Measurements from ENCODE around the gene PFDN6. TPM values are rescaled to one million over a fixed set of nuclear protein-coding genes. Genes with fewer than 3 reads are reported as not detected.
A peak's percentile ranks its signal among the peaks of the same experiment; 100 is the strongest.

PFDN6 gene
- polyA plus RNA-seq, 3 donors, result 70.4 to 77.0 (median 76.8) TPM

DNA sequence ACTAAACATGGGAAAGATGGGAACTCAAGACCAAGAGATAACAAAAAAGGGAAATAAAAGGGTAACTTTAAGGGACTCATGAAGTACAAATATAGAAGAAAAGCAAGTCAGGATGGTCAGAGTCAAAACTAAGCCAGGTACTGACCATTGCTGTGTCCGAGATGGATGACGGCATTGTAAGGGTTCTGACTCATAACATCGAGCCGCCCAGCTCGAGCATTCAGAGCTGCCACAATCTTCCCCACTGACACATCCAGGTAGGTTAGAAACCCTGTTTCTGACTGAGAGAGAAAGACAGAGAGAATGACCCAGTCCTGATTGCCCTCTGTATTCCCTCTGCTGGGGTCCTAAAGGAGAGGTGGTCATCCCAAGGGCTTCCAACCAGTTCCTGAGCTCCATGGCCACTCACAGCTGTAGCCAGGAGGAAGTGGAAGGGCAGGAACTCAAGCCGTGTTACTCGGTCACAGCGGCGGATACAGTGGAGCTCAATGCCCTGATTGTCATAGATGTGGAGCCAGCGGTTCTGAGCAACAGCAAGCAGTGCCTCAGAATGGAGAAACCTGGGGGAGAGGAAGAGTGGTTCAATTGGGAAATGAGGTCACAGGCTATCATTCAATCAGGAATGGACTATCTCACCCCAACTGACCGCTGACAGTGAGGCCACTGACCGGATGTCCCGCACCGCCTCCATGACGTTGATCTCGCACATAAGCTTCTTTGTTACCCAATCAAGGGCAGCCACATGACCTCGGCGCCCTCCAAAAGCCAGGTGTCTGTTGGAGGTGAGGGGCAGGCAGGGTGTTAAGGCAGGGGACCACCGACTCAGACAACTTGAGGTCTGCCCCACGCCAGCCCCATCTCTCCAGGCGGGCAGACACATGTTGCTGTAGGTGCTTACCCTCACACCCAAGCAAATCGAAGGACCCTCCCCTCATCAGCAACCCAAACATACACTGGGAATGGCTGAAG lies 2.2 kb upstream of the PFDN6 start:
- no peak for DNase-seq (ENCODE audit: extremely low read depth in 1 of 11, low read depth in 9 of 11, low spot score in 4 of 11)

DNA sequence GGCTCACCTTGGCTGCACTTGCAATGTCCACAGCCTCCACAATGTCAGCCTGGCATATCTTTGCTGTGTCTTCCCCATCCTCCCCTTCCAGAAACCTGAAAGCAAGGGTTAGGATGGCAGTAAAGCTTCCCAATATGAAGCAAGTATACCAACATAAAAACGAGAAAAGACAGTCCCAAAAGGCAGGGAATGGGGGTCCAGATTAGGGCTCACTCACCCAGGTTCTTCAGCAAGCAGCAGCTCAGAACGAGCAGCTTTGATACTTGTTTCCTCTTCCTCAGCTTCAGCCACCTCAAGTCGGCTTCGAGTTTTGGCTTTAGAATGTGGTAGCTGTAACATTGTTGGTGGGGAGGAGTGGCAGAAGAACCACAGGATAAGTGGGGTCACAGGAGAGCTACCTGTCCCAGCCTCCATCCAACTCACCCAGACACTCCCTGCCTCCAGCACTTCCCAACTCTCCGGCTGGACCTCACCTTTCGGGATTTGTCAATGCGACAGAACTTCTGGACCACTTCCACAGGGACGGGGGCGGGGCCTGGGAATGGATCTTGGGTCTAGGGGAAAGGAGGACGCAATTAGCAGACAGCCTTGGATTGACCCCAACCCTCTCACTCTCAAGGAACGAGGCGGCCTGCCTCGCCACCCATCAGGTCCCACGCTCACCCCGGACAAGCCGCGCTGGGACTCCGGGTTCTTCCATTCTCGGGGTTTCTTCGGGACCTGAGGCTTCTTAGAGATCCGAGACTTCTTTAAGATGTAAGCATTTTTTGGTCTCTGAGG lies 1.1 kb upstream of the PFDN6 start:
- no peak for DNase-seq (ENCODE audit: extremely low read depth in 1 of 11, low read depth in 9 of 11, low spot score in 4 of 11)

DNA sequence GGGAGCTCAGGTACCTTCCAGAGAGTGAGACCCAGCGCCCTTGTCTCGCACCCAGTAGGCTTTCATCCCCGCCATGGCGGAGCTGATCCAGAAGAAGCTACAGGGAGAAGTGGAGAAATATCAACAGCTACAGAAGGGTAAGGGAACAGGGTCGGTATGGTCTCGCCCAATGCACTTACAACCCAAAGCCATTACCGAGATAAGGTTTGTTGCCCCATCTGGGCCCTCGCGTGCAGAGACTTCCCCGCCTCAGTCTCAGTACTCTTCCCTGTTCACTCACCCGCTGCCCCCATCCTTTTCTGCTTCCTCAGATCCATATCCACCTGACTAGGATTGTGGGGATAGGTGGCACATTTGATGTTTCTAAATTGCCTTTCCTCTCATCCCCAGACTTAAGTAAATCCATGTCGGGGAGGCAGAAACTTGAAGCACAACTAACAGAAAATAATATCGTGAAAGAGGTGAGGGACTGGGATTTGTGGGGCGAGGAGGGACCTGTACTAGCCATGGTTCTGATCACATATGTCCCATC lies 449 bp downstream of the PFDN6 start:
- no peak for DNase-seq (ENCODE audit: extremely low read depth in 1 of 11, low read depth in 9 of 11, low spot score in 4 of 11)

DNA sequence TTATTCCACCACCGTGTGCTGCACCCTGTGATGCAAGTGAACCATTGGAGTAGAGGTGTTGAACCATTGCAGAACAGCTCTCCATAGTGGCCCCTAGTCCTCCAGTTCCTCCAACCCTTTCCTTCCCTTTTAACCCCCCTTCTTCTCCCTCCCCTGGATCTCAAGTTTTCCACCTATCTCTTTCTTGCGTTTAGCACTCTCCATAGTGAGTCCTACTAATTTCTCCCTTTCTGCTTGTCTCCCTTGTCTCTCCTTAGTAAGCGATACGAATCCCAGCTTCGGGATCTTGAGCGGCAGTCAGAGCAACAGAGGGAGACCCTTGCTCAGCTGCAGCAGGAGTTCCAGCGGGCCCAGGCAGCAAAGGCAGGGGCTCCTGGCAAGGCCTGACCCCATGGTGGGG lies 1.1 kb downstream of the PFDN6 start:
- DNase-seq (ENCODE audit: extremely low read depth in 1 of 11, low read depth in 9 of 11, low spot score in 4 of 11), result no peak

DNA sequence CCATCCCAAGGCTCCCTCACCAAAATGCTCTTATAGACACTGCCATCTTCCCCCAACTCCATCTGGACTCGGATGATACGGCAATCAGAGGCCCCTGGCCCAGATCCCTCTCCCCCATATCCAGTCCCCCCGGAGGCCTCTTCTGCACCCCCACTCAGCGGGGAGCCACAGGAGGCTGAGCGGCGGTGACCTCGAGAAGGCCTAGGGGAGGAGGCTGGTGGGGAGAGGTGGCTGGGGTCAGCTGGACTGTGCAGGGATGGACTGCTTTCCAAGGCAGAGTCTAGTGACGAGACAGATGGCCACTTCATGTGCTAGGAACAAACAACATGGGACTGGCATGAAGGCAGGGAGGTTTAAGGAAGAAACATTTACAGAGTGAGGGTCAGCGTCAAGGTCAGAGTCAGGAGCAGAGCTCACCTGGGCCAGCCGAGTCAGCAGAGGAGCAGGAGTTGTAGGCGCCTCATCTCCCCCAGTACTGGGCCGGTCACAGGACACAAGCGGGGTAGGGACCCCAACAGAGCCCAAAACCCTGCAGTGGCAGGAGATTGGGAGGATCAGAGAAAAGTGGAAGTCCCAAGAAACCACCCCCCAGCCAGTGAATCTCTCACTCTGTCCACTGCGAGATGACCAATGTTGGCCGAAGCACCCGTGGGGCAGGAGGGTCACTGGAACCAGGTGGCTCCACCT lies 3.7 kb downstream of the PFDN6 start:
- DNase-seq (ENCODE audit: extremely low read depth in 1 of 11, low read depth in 9 of 11, low spot score in 4 of 11), result no peak

DNA sequence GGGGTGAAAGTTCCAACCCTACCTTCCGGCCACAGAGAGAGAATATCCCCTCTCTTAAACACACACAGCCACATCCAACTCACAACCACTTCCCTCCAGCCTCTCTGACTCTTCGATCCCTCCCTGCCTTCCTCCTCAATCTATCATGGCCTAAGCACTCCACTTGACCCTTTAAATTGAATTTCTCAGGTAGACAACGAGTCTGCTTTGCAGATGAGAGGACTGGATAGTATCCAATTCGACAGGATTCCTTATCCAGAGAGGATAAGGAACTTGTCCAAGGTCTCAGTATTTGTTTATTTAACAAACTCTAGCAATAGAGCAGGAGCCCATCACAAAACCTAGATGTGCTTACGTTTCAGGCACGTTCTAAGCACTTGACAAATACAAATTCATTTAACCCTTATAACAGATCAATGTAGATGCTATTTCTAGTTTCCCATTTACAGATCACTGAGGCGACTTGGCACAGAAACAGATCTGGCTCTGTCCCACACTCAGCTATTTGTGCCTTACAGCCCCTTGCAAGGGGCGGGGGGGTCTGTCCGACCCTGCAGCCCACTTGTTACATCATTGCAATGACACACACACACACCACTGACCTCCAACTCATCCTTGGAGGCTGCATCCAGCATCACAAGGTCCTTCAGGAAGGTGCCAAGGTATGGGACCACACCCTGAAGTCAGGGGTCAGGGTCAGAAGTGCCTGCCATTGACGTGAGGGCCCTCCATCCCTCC lies 4.9 kb downstream of the PFDN6 start:
- DNase-seq (ENCODE audit: extremely low read depth in 1 of 11, low read depth in 9 of 11, low spot score in 4 of 11), result no peak

DNA sequence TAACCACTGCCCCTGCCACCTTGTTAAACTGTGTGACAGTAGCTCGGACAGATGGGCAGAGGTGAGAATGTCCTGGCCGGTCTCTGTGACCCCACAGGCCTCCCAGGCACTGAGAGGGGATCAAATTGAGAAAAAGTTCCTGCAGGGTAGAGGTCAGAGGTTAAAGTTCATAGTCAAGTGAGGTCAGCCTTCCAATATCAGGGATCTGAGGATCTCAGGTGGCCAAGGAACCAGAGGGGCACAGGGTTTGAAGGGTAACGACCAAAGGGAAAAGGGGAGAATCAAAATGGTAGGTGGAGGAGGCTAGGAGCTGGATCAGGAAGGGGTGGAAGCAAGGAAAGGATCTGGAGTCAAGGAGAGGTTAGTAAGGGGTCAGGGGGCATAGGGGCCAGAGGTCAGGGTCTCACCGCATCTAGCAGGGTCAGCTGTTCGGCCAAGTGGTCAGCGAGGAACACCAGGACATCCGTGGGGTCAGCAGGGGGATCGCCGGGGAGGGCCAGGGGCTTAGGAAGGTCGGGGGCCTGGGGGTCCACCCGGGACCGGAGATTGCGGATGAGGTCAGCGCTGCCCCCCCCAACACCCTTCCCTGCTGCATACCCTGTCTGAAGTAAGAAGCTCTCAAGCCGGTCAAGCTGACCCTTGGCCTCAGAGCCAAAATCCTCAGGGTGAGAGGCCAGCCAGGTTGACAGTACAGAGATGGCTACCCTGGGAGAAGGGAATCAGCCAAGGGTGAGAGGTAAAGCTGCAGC lies 6.4 kb downstream of the PFDN6 start:
- DNase-seq (ENCODE audit: extremely low read depth in 1 of 11, low read depth in 9 of 11, low spot score in 4 of 11), result no peak

DNA sequence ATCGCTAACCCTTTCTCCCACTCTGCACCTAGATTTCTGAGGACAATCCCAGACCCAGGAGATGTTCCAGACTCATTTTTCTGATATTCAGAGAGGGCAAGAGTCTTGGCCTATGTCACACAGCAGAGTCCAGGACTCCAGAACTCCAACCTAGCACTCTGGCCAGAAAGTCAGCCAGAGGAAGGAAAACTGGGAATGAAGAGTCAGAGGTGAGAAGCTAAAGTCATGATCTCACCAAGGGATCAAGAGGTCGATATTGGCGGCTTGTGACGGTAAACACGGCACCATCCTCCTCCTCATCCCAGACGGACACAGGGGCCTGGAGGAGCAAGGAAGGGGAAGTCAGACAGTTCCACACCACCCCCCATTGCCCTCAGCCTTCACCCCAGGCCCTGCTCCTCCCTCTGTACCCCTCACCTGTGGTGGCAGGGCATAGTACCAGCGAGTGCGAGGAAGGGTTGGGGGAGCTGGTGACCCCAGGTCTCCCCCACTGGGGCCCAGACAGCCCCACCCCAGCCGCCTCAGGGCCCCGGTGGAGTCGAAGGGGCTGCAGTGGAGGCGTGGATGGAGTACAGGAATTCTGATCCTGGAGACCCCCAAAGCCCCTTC lies 7.5 kb downstream of the PFDN6 start:
- no peak for DNase-seq (ENCODE audit: extremely low read depth in 1 of 11, low read depth in 9 of 11, low spot score in 4 of 11)

DNA sequence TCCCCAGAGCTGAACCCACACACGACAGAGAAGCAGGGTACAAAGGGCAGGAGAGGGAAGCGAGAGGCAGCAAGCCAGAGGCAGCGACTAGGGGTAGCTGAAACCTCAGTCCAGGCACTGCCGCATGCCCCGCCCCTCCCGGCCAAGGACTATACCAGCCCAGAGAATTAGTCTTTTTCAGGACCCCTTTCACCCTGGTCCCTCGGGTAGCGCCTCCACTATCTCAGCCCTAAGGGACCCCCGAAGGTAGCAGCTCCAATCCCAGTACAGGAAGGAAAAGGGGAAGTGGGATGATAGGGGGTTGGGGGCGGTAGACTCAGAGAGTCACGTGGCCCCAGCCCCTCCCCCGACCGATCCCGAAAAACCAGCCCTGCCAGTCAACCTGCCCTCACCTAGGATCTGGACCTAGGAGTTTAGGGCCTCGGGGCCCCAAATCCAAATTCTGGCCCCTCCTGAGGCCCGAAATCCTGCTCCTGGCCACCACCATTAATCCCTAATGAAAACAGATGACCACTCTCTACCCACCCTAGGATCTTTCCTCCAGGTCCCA lies 8.1 kb downstream of the PFDN6 start:
- DNase-seq (ENCODE audit: extremely low read depth in 1 of 11, low read depth in 9 of 11, low spot score in 4 of 11), result peak in 2 of 11 donors; percentile 36 to 47

DNA sequence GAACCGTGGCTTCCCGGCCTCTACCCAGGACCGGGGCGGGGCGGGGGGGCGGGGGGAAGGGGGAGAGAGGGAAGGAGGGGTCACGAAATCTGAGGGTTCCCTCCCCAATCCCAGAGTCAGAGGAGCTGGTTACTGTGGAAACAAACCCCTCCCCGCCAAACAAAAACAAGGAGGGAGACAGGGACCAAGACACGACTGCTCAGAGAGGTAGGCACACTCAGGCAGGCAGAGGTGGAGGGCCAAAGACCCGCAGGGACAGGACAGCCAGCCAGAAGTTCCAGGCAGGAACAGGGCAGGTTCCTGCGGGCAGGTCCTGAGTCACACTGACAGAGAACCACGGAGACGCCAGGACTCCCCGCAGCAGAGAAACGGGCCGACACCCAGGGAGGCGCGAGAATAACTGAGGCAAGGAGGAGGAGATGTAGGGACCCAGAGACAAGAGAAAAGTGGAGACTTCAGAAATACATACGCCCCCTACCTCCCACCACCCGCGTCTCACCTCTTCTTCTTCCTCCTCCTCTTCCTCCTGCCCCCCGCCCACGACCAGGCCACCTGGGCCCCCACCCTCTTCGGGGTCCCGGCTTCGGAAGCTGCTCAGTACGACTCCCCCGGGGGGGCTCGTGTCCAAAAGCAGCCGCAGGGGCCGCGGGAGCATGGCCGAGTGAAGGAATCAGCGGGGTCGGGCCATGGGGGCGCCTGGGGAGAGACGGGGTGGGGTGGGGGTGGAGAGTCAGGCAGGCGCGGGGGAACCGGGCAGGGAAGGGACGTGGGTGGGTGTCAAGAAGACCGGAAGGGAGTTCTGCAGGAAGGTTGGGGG lies 8.8 kb downstream of the PFDN6 start:
- peak in 2 of 11 donors; percentile 49 to 64 for DNase-seq (ENCODE audit: extremely low read depth in 1 of 11, low read depth in 9 of 11, low spot score in 4 of 11)

DNA sequence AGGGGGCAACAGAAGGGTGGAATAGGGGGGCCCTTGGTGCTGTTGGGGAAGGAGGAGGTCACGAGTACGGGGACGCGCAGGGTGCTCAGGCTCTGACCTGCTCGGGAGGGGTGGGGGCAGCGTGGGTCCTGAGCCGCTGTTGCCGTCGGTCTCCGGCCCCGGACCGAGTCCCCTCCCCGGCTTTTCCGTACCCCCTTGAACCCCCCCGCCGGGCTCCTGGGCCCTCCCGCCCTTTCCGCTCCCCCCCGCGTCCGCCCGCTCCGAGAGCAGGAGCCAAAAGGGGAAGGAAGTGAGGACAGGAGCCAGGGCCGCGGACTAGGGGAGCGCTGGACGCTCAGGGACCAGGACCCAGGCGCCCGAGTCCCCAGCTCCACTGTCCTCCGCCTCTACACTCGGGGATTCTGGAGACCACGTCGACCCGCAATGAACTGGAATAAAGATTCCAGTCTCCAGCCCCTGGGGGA lies 9.4 kb downstream of the PFDN6 start, which contains the start of gene RGL2:
Gene RGL2 (minus strand): TSS at position 170 of the 464 bp plus-strand sequence. CDS start 332 bp downstream, outside the sequence.
- peak in 1 of 11 donors; percentile 41 for DNase-seq (ENCODE audit: extremely low read depth in 1 of 11, low read depth in 9 of 11, low spot score in 4 of 11)

DNA sequence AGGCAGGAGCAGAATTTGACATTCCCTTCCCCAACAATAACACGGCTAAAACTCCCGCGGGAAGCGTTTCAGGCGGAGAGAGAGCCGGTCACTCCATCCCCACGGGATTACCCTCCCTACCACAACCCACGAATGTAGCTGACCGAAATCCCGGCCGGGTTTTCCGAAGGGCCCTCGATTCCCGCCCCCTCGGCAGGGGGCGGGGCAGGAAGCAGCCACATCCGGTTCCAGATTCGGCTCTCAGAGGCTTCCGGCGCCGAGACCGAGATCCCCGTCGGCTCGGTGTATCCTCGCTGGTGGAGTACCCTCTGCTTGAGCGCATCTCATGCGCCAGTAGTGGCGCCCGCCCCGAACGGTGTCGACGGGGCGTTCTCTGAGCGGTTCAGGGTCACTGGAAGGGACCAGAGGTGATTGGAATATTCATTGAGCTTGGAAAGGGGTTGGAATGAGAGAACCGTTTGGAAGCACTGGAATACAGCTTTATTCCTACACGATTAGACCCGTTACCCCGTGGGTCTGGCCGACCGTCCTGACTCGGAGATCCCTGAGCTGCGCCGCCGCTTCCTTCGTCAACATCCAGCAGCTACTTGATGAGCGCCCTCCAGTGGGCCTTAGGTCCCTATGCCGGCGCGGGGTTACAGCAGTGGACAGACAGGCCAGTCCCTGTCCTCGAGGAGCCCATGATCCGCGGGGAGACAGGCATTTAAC lies 10.0 kb downstream of the PFDN6 start:
- peak in 8 of 11 donors; percentile 75 to 93 (median 88) for DNase-seq (ENCODE audit: extremely low read depth in 1 of 11, low read depth in 9 of 11, low spot score in 4 of 11)

DNA sequence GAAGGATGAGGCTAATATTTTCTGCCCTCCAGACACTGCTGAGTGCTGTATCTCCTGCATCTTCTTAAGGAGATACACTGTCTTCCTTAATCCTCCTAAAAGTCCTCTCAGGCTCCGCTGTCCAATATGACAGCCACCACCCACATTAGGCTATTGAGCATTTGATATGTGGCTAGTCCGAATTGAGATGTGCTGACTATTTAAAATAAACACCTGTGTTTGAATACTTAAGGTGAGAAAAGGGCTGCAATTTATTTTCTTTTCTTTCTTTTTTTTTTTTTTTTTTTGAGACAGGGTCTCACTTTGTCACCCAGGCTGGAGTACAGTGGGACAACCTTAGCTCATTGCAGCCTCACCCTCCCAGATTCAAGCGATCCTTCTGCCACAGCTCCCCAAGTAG lies 12.5 kb downstream of the PFDN6 start:
- no peak for DNase-seq (ENCODE audit: extremely low read depth in 1 of 11, low read depth in 9 of 11, low spot score in 4 of 11)

DNA sequence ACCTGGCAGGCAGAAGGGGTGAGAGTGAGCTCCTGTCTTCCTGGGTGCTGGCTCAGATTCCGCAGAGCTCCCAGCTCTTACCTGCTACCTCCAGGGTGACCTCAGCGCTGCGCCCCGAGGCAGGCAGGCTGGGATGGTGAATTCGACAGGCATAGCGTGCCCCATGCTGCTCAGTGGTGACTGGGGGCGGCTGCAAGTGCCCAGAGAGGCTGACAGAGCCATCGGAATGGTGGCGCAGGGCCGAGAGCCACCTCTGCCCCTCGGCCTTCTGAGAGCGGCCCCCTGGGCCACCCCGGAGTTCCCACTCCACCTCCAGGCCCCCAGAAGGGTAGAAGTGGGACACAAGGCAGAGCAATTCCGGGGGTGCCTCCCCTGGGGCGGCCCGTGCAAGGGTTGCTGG lies 14.8 kb downstream of the PFDN6 start:
- no peak for DNase-seq (ENCODE audit: extremely low read depth in 1 of 11, low read depth in 9 of 11, low spot score in 4 of 11)

DNA sequence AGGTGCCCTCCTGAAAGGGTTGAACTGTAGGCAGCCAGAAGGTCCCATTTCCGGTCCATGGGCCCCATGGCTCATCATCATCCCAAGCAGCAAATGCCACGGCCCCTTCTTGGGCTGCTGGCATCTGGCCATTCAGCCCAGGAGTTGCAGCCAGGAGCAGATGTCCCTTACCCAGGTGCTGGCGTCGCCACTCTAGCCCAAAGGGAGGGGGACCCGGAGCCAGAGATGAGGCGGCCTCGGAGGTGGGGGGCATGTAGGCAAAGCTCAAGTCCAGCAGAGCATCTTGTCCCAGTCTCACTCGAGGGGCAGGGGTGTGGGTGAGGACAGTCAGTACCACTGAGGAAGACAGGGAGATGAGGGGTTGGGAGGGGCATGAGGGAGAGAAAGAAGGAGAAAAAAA lies 15.7 kb downstream of the PFDN6 start:
- no peak for DNase-seq (ENCODE audit: extremely low read depth in 1 of 11, low read depth in 9 of 11, low spot score in 4 of 11)

DNA sequence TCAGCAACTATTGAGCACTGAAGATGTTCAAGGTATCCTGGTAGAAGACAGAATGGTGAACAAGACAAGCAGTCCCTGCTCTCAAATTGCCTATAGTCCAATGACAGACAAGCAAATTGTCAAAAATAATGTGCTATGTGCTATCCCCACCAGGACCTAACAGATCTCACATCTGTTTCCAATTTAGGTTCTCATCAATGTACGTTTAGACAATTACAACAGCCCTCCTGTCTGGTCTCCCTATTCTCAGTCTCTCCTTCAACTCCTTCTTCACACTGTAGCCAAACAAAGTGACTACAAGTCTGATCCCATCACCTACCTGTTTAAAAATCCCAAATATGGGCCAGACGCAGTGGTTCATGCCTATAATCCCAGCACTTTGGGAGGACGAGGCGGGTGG lies 17.0 kb downstream of the PFDN6 start:
- no peak for DNase-seq (ENCODE audit: extremely low read depth in 1 of 11, low read depth in 9 of 11, low spot score in 4 of 11)

Measured in renal cortex interstitium (tissue), 11 donors.